Measurements from ENCODE around the gene ASB10. TPM values are rescaled to one million over a fixed set of nuclear protein-coding genes. Genes with fewer than 3 reads are reported as not detected.

ASB10 gene
- total and polyA plus RNA-seq, 4 donors, result not detected

DNA sequence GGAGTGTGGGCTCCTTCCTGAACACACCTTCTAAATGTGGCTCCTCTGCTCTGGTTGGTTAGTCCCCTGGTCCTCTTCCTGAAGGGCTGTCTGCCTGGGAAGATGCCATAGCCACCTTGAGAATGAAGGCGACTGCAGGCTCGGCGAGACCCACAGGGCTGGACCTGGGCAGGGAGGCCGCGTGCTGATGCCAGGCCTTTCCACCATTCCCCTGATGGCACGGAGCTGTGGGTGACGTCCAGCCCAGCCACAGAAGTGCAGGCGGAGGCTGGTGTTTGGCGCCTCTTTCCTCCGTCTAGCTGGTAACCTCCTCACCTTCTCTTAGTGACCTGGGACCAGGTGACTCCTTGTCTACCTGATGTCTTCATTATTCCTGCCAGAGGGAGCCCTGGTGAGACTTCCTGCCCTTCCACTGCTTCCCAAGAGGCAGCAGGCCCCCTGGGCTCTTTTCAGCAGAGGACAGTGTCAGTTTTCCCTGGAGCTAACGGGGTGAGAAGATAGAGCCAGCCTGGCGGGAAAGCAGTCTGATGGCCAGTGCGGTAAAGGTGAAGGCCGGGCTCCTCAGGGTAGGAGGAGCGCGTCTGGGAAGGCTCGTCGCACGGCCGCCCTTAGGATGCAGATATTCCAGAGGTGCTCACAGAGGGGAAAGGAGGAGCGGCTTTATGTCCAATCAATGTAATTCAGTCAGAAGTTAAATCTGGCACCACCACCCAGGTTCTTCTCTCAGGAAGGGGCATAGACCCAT is 54.4 kb downstream of the ASB10 start:
- Histone ChIP-seq H3K27ac (ENCODE audit: low read depth in 1 of 2, low read length in 2 of 2) (no peak overlapping the region), H3K4me3 (ENCODE audit: low read depth in 1 of 3, low read length in 3 of 3) (no peak overlapping the region), H3K4me1 (ENCODE audit: control insufficient read depth in 4 of 4, insufficient read depth in 4 of 4, low read length in 3 of 4) (no peaks in the 10 kb centered on the region), H3K9me3 (ENCODE audit: control insufficient read depth in 4 of 4, low read length in 3 of 4) (no peaks in the 10 kb centered on the region), H3K9ac (ENCODE audit: low read depth in 1 of 2, low read length in 2 of 2) (no peak overlapping the region), H3K27me3 (ENCODE audit: control insufficient read depth in 4 of 4, insufficient read depth in 4 of 4, low read length in 3 of 4) (no peaks in the 10 kb centered on the region), H3K36me3 (ENCODE audit: control insufficient read depth in 4 of 4, insufficient read depth in 3 of 4, low read depth in 1 of 4, low read length in 3 of 4) (peaks cover 19 to 76% (median 38%) of the 10 kb centered on the region in 4 donors)
- no peak for DNase-seq (ENCODE audit: low spot score)
- WGBS, result 98% methylated on average over 21 of the region's 21 CpGs
- TF ChIP-seq RAD21 (IDR thresholded peaks at IDR 0.05) (no peak), TAF1 (conservative IDR thresholded peaks at IDR 0.05) (no peak), FOXA1 (IDR thresholded peaks at IDR 0.05) (no peak), HNF4G (IDR thresholded peaks at IDR 0.05) (no peak), GABPA (IDR thresholded peaks at IDR 0.05 in 1 of 2, conservative IDR thresholded peaks at IDR 0.05 in 1 of 2) (no peak)
- TF ChIP-seq, protein P1, sequence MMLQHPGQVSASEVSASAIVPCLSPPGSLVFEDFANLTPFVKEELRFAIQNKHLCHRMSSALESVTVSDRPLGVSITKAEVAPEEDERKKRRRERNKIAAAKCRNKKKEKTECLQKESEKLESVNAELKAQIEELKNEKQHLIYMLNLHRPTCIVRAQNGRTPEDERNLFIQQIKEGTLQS (IDR thresholded peaks at IDR 0.05), result no peak
- TF ChIP-seq, protein P2, sequence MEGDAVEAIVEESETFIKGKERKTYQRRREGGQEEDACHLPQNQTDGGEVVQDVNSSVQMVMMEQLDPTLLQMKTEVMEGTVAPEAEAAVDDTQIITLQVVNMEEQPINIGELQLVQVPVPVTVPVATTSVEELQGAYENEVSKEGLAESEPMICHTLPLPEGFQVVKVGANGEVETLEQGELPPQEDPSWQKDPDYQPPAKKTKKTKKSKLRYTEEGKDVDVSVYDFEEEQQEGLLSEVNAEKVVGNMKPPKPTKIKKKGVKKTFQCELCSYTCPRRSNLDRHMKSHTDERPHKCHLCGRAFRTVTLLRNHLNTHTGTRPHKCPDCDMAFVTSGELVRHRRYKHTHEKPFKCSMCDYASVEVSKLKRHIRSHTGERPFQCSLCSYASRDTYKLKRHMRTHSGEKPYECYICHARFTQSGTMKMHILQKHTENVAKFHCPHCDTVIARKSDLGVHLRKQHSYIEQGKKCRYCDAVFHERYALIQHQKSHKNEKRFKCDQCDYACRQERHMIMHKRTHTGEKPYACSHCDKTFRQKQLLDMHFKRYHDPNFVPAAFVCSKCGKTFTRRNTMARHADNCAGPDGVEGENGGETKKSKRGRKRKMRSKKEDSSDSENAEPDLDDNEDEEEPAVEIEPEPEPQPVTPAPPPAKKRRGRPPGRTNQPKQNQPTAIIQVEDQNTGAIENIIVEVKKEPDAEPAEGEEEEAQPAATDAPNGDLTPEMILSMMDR (IDR thresholded peaks at IDR 0.05; ENCODE audit: low read depth, low read length, missing input control), result no peak
- TF ChIP-seq, protein P3, sequence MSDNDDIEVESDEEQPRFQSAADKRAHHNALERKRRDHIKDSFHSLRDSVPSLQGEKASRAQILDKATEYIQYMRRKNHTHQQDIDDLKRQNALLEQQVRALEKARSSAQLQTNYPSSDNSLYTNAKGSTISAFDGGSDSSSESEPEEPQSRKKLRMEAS (IDR thresholded peaks at IDR 0.05), result no peak

- Histone ChIP-seq H3K9ac (ENCODE audit: low read depth in 1 of 2, low read length in 2 of 2) (no peak overlapping the region), H3K4me1 (ENCODE audit: control insufficient read depth in 4 of 4, insufficient read depth in 4 of 4, low read length in 3 of 4) (no peaks in the 10 kb centered on the region), H3K36me3 (ENCODE audit: control insufficient read depth in 4 of 4, insufficient read depth in 3 of 4, low read depth in 1 of 4, low read length in 3 of 4) (peaks cover 19 to 72% (median 37%) of the 10 kb centered on the region in 4 donors), H3K27me3 (ENCODE audit: control insufficient read depth in 4 of 4, insufficient read depth in 4 of 4, low read length in 3 of 4) (no peaks in the 10 kb centered on the region), H3K4me3 (ENCODE audit: low read depth in 1 of 3, low read length in 3 of 3) (no peak overlapping the region), H3K9me3 (ENCODE audit: control insufficient read depth in 4 of 4, low read length in 3 of 4) (no peaks in the 10 kb centered on the region), H3K27ac (ENCODE audit: low read depth in 1 of 2, low read length in 2 of 2) (no peak overlapping the region)
- 90% methylated on average over 19 of the region's 19 CpGs for WGBS
- TF ChIP-seq EGR1 (IDR thresholded peaks at IDR 0.05; ENCODE audit: low read depth in 2 of 2), result no peak
- TF ChIP-seq SP1 (IDR thresholded peaks at IDR 0.05), result no peak
- TF ChIP-seq, protein P3 (IDR thresholded peaks at IDR 0.05), result no peak
- TF ChIP-seq GABPA (IDR thresholded peaks at IDR 0.05 in 1 of 2, conservative IDR thresholded peaks at IDR 0.05 in 1 of 2), result no peak
- TF ChIP-seq RAD21 (IDR thresholded peaks at IDR 0.05), result no peak
- TF ChIP-seq, protein P2 (IDR thresholded peaks at IDR 0.05; ENCODE audit: low read depth, low read length, missing input control), result no peak
- DNase-seq (ENCODE audit: low spot score), result no peak
Measured at GRCh38 chr7:151131592-151132293, 55.3 kb downstream of the ASB10 start.

All from liver (tissue), 9 donors.